Liver (tissue), 9 donors: ENCODE results near the gene DPY30. TPM values are rescaled to one million over a fixed set of nuclear protein-coding genes. Genes with fewer than 3 reads are reported as not detected.

ENCODE experiments used
- DNase-seq: peaks from one replicate; pipeline ENCODE4 v3.0.0-alpha.2; 2017; ENCODE audit warnings: low spot score
- H3K27ac ChIP-seq, 2 donors: one replicate each; pipeline ENCODE4 v1.7.0; 2013; ENCODE audit warnings: inconsistent platforms in 2 of 2, low read length in 2 of 2, control low read depth in 1 of 2, low read depth in 1 of 2, mild to moderate bottlenecking in 1 of 2
- H3K27me3 ChIP-seq, 4 donors: one replicate each; pipeline versions ENCODE4 v1.6.1 to v1.7.0; 2013; ENCODE audit warnings: low read length in 3 of 4, inconsistent platforms in 1 of 4, mild to moderate bottlenecking in 1 of 4, moderate library complexity in 1 of 4; ENCODE audit not compliant: control insufficient read depth in 4 of 4, insufficient read depth in 4 of 4
- H3K36me3 ChIP-seq, 4 donors: one replicate each; pipeline versions ENCODE4 v1.6.1 to v1.7.0; 2013; ENCODE audit warnings: low read length in 3 of 4, mild to moderate bottlenecking in 3 of 4, low read depth in 1 of 4, moderate library complexity in 1 of 4; ENCODE audit not compliant: control insufficient read depth in 4 of 4, insufficient read depth in 3 of 4
- H3K4me1 ChIP-seq, 4 donors: one replicate each; pipeline versions ENCODE4 v1.6.1 to v1.7.0; 2013; ENCODE audit warnings: low read length in 3 of 4, mild to moderate bottlenecking in 3 of 4, moderate library complexity in 1 of 4; ENCODE audit not compliant: control insufficient read depth in 4 of 4, insufficient read depth in 4 of 4
- H3K4me3 ChIP-seq, 3 donors: one replicate each; pipeline versions ENCODE4 v1.6.1 to v1.7.0; 2013; ENCODE audit warnings: low read length in 3 of 3, control low read depth in 1 of 3, low read depth in 1 of 3, mild to moderate bottlenecking in 1 of 3
- H3K9ac ChIP-seq, 2 donors: one replicate each; pipeline ENCODE4 v1.7.0; 2013; ENCODE audit warnings: low read length in 2 of 2, mild to moderate bottlenecking in 2 of 2, moderate library complexity in 2 of 2, control low read depth in 1 of 2, low read depth in 1 of 2
- H3K9me3 ChIP-seq, 4 donors: one replicate each; pipeline versions ENCODE4 v1.6.1 to v1.7.0; 2013; ENCODE audit warnings: low read length in 3 of 4; ENCODE audit not compliant: control insufficient read depth in 4 of 4
- CTCF ChIP-seq: fragments of 150-350 bp; IDR thresholded peaks from 2 replicates; pipeline ENCODE4 v1.5.1; 2017; ENCODE audit warnings: improper control_type of control experiment, low read depth, low read length; ENCODE audit not compliant: missing input control
- FOXA1 ChIP-seq: IDR thresholded peaks from 2 replicates; pipeline ENCODE4 v1.6.1; 2016; ENCODE audit warnings: antibody characterized with exemption
- GABPA ChIP-seq, 2 donors: IDR thresholded peaks in 1 of 2; conservative IDR thresholded peaks in 1 of 2; 2 replicates each; pipeline ENCODE4 v1.6.1; 2016; ENCODE audit warnings: antibody characterized with exemption in 2 of 2, mild to moderate bottlenecking in 1 of 2, moderate library complexity in 1 of 2
- HNF4A ChIP-seq, 2 donors: conservative IDR thresholded peaks; 2 replicates each; pipeline ENCODE4 v1.6.1; 2016; ENCODE audit warnings: antibody characterized with exemption in 2 of 2, mild to moderate bottlenecking in 2 of 2
- JUND ChIP-seq, 2 donors: IDR thresholded peaks; 2 replicates each; pipeline ENCODE4 v1.6.1; 2016; ENCODE audit warnings: antibody characterized with exemption in 2 of 2
- MAX ChIP-seq: IDR thresholded peaks from 2 replicates; pipeline ENCODE4 v1.6.1; 2016; ENCODE audit warnings: antibody characterized with exemption
- RAD21 ChIP-seq, 2 donors: IDR thresholded peaks; 2 replicates each; pipeline ENCODE4 v1.6.1; 2016; ENCODE audit warnings: antibody characterized with exemption in 2 of 2, mild to moderate bottlenecking in 2 of 2
- SP1 ChIP-seq: IDR thresholded peaks from 2 replicates; pipeline ENCODE4 v1.6.1; 2018; ENCODE audit warnings: antibody characterized with exemption, mild to moderate bottlenecking
- TAF1 ChIP-seq: conservative IDR thresholded peaks from 2 replicates; pipeline ENCODE4 v1.6.1; 2016; ENCODE audit warnings: antibody characterized with exemption, mild to moderate bottlenecking
- YY1 ChIP-seq: IDR thresholded peaks from 2 replicates; pipeline ENCODE4 v1.6.1; 2016; ENCODE audit warnings: antibody characterized with exemption, mild to moderate bottlenecking
- WGBS: extraction: QIAGEN DNeasy Blood & Tissue Kit; methylation state at CpG from one replicate; pipeline ENCODE4 v1.1.7; 2013; 5-methylcytosine and 5-hydroxymethylcytosine counted together
- polyA plus RNA-seq, 2 donors: library from polyadenylated mRNA; stranded (reverse) in 1 of 2; unstranded in 1 of 2; fragments of 200-250 nt in 1 of 2; fragments of >200 nt in 1 of 2; fragmentation: Nextera tagmentation in 1 of 2; extraction: Ambion mirVana in 1 of 2; gene quantifications; one replicate each; pipeline versions ENCODE4 v1.2.1 to v1.2.3, GENCODE V29; 2013 to 2015
- total RNA-seq, 2 donors: library from RNA; depleted of rRNA; stranded (reverse); fragments of >200 nt; gene quantifications; one replicate each; pipeline ENCODE4 v1.2.3, GENCODE V29; 2014
- TF ChIP-seq, protein P1 (sequence below): IDR thresholded peaks from 2 replicates; pipeline ENCODE4 v1.6.1; 2016; ENCODE audit warnings: antibody characterized with exemption
- TF ChIP-seq, protein P2 (sequence below): IDR thresholded peaks from 2 replicates; pipeline ENCODE4 v1.6.1; 2016; ENCODE audit warnings: antibody characterized with exemption, mild to moderate bottlenecking
- donor health status: healthy.
- donor health status: healthy.
- donor health status: healthy.
- donor health status: healthy.
- donor health status: healthy.

Gene DPY30
- total RNA-seq, result 10 to 100 TPM; 24.3 to 32.5 TPM
- 10 to 100 TPM; 36.5 to 75.4 TPM for polyA plus RNA-seq

- TF ChIP-seq, protein P1, sequence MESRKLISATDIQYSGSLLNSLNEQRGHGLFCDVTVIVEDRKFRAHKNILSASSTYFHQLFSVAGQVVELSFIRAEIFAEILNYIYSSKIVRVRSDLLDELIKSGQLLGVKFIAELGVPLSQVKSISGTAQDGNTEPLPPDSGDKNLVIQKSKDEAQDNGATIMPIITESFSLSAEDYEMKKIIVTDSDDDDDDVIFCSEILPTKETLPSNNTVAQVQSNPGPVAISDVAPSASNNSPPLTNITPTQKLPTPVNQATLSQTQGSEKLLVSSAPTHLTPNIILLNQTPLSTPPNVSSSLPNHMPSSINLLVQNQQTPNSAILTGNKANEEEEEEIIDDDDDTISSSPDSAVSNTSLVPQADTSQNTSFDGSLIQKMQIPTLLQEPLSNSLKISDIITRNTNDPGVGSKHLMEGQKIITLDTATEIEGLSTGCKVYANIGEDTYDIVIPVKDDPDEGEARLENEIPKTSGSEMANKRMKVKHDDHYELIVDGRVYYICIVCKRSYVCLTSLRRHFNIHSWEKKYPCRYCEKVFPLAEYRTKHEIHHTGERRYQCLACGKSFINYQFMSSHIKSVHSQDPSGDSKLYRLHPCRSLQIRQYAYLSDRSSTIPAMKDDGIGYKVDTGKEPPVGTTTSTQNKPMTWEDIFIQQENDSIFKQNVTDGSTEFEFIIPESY, result peak; percentile 46
- no peak for TF ChIP-seq SP1
- TF ChIP-seq RAD21 (IDR thresholded peaks at IDR 0.05), result peak; percentile 42 to 62
- TF ChIP-seq, protein P2, sequence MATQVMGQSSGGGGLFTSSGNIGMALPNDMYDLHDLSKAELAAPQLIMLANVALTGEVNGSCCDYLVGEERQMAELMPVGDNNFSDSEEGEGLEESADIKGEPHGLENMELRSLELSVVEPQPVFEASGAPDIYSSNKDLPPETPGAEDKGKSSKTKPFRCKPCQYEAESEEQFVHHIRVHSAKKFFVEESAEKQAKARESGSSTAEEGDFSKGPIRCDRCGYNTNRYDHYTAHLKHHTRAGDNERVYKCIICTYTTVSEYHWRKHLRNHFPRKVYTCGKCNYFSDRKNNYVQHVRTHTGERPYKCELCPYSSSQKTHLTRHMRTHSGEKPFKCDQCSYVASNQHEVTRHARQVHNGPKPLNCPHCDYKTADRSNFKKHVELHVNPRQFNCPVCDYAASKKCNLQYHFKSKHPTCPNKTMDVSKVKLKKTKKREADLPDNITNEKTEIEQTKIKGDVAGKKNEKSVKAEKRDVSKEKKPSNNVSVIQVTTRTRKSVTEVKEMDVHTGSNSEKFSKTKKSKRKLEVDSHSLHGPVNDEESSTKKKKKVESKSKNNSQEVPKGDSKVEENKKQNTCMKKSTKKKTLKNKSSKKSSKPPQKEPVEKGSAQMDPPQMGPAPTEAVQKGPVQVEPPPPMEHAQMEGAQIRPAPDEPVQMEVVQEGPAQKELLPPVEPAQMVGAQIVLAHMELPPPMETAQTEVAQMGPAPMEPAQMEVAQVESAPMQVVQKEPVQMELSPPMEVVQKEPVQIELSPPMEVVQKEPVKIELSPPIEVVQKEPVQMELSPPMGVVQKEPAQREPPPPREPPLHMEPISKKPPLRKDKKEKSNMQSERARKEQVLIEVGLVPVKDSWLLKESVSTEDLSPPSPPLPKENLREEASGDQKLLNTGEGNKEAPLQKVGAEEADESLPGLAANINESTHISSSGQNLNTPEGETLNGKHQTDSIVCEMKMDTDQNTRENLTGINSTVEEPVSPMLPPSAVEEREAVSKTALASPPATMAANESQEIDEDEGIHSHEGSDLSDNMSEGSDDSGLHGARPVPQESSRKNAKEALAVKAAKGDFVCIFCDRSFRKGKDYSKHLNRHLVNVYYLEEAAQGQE, result peak; percentile 49
- TF ChIP-seq JUND (IDR thresholded peaks at IDR 0.05), result no peak
- peak; percentile 2 for TF ChIP-seq CTCF
- no peak for TF ChIP-seq HNF4A (conservative IDR thresholded peaks at IDR 0.05)
- TF ChIP-seq MAX, result peak; percentile 53
- TF ChIP-seq TAF1, result peak; percentile 83
- peak in 1 of 2 donors; percentile 58 for TF ChIP-seq GABPA (IDR thresholded peaks at IDR 0.05 in 1 of 2, conservative IDR thresholded peaks at IDR 0.05 in 1 of 2)
- peak; percentile 79 for TF ChIP-seq YY1
- Histone ChIP-seq H3K27me3 (no peaks in the 10 kb centered on the region), H3K4me1 (peaks cover 7 to 10% (median 9%) of the 10 kb centered on the region in 4 donors), H3K9me3 (no peaks in the 10 kb centered on the region), H3K27ac (peak within 1 kb of the TSS; percentile 65 to 78), H3K9ac (peak within 1 kb of the TSS; percentile 33 to 62), H3K4me3 (peak within 1 kb of the TSS; percentile 87 to 92 (median 87)), H3K36me3 (peaks cover 0 to 5% (median 0%) of the 10 kb centered on the region in 4 donors)
- WGBS, result under 1% methylated on average over 43 of the region's 43 CpGs
- peak; percentile 91 for DNase-seq
Measured at GRCh38 chr2:32039447-32040219, at the start of gene DPY30. DPY30 (minus strand) TSS chr2:32039805; CDS start chr2:32039456, 349 bp downstream.

DNA sequence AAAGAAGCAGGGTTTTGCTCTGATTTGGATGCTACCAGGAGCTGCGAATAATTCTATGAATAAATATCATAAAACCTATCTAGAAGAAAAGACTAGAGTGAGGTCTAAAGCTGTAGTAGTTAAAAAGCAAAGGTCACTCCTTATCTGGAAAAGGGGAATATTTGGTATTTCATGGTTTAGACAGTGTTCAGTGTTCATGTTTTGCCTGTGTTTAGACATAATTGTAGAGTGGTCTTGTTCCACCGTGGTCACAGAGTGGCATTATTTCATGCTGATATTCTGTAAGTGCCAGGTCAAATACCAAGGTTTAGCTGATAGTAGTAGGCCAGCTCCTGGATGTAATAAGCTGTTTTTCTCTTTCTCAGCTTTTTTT, 34.5 kb upstream of the DPY30 start:
- TF ChIP-seq FOXA1, result no peak
- TF ChIP-seq HNF4A (conservative IDR thresholded peaks at IDR 0.05), result peak; percentile 17 to 22
- Histone ChIP-seq H3K4me1 (peaks cover 4 to 16% (median 16%) of the 10 kb centered on the region in 4 donors), H3K36me3 (peaks cover 0 to 2% (median 0%) of the 10 kb centered on the region in 4 donors), H3K27ac (no peak overlapping the region), H3K27me3 (no peaks in the 10 kb centered on the region), H3K9ac (no peak overlapping the region), H3K9me3 (no peaks in the 10 kb centered on the region), H3K4me3 (no peak overlapping the region)
- 55% methylated on average over 2 of the region's 2 CpGs for WGBS
- no peak for DNase-seq
